DOHH2 (cell line): ENCODE measurements around the gene GAB2.

ENCODE experiments used
- EZH2phosphoT487 ChIP-seq: fragments of 200-600 bp; sonication (generic); IDR thresholded peaks from 2 replicates; pipeline ENCODE4 v1.6.1; 2017; ENCODE audit warnings: borderline replicate concordance, mild to moderate bottlenecking, antibody characterized with exemption, low read length, moderate library complexity, mixed read lengths
- TF ChIP-seq, protein P1 (sequence below): fragments of 200-600 bp; sonication (generic); IDR thresholded peaks from one replicate; pipeline ENCODE4 v1.5.1; 2014; ENCODE audit warnings: antibody characterized with exemption, mild to moderate bottlenecking, low read depth, low read length; ENCODE audit not compliant: poor library complexity, severe bottlenecking

DNA sequence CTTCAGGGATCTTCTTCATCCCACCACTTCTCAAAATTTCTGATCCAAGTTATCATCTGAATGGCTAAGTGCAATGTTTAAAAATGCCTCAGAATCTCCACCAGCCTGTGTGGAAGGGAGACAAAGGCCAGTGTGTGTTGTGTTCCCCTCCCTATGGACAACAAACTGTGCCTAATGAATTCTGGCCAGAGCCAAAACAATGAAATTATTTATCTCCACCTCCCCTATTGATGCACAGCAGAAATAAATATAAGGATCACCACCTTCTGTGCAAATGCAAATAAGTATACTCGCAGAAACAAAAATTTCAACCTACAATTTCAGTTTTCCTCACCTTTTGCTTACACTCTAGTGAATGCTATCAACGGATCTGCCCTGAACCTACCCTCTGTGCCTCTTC, 75.8 kb downstream of the GAB2 start:
- TF ChIP-seq, protein P1, sequence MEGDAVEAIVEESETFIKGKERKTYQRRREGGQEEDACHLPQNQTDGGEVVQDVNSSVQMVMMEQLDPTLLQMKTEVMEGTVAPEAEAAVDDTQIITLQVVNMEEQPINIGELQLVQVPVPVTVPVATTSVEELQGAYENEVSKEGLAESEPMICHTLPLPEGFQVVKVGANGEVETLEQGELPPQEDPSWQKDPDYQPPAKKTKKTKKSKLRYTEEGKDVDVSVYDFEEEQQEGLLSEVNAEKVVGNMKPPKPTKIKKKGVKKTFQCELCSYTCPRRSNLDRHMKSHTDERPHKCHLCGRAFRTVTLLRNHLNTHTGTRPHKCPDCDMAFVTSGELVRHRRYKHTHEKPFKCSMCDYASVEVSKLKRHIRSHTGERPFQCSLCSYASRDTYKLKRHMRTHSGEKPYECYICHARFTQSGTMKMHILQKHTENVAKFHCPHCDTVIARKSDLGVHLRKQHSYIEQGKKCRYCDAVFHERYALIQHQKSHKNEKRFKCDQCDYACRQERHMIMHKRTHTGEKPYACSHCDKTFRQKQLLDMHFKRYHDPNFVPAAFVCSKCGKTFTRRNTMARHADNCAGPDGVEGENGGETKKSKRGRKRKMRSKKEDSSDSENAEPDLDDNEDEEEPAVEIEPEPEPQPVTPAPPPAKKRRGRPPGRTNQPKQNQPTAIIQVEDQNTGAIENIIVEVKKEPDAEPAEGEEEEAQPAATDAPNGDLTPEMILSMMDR: no peak
- TF ChIP-seq EZH2phosphoT487: no peak
